Muscle layer of duodenum (tissue), 2 donors: ENCODE results near the gene SEMA4D.
A peak's percentile ranks its signal among the peaks of the same experiment; 100 is the strongest.

Experiments used
- H3K27ac ChIP-seq: one replicate; pipeline ENCODE4 v1.7.0; 2013; ENCODE audit warnings: mild to moderate bottlenecking, low read length
- H3K27me3 ChIP-seq: one replicate; pipeline ENCODE4 v1.7.0; 2013; ENCODE audit warnings: low read depth, mild to moderate bottlenecking, control low read depth, low read length
- H3K36me3 ChIP-seq, 2 donors: one replicate each; pipeline ENCODE4 v1.7.0; 2013; ENCODE audit warnings: low read length in 2 of 2, control low read depth in 1 of 2, mild to moderate bottlenecking in 1 of 2; ENCODE audit not compliant: insufficient read depth in 2 of 2, control insufficient read depth in 1 of 2
- H3K4me1 ChIP-seq, 2 donors: one replicate each; pipeline ENCODE4 v1.7.0; 2013; ENCODE audit warnings: low read length in 2 of 2, mild to moderate bottlenecking in 2 of 2, control low read depth in 1 of 2, moderate library complexity in 1 of 2; ENCODE audit not compliant: insufficient read depth in 2 of 2, control insufficient read depth in 1 of 2
- H3K4me3 ChIP-seq, 2 donors: one replicate each; pipeline ENCODE4 v1.7.0; 2013; ENCODE audit warnings: low read length in 2 of 2, low read depth in 1 of 2, mild to moderate bottlenecking in 1 of 2
- H3K9me3 ChIP-seq, 2 donors: one replicate each; pipeline ENCODE4 v1.7.0; 2013; ENCODE audit warnings: low read length in 2 of 2, control low read depth in 1 of 2, mild to moderate bottlenecking in 1 of 2; ENCODE audit not compliant: control insufficient read depth in 1 of 2
- donor health status: healthy.

SEMA4D gene

DNA sequence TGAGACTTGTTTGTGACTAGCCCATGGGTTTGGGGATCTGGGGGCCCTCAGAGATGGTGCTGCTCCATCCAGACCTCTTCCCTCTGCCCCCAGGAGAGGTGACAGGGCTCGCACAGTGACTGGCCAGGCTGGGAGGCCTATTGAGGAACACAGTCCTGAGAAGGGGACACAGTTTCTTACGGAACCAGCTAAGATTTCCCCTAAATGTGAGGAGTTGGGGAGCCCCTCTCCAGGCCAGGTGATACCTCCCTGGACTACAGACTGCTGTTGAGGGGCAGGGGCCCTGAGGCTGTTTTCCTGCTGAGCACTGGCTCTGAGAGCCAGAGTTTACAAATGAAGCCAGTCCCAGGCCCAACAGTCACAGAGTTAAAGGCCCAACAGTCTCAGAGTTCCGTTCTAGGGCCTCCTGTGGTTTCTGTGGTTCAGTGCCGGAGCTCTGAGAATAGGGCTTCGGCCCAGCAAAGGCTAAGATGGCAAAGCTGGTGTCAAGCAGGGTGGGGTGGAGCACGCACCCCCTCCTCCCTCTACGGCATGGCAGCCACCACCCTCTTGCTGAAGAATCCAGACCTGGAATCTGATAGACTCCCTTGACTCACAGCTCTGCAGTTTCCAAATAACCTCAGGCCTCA lies 1.1 kb upstream of the SEMA4D start:
- Histone ChIP-seq H3K36me3 (no peaks in the 10 kb centered on the region), H3K27ac (no peak overlapping the region), H3K4me3 (no peak overlapping the region), H3K4me1 (peaks cover 0 to 15% of the 10 kb centered on the region in 2 donors), H3K27me3 (no peaks in the 10 kb centered on the region), H3K9me3 (no peaks in the 10 kb centered on the region)

DNA sequence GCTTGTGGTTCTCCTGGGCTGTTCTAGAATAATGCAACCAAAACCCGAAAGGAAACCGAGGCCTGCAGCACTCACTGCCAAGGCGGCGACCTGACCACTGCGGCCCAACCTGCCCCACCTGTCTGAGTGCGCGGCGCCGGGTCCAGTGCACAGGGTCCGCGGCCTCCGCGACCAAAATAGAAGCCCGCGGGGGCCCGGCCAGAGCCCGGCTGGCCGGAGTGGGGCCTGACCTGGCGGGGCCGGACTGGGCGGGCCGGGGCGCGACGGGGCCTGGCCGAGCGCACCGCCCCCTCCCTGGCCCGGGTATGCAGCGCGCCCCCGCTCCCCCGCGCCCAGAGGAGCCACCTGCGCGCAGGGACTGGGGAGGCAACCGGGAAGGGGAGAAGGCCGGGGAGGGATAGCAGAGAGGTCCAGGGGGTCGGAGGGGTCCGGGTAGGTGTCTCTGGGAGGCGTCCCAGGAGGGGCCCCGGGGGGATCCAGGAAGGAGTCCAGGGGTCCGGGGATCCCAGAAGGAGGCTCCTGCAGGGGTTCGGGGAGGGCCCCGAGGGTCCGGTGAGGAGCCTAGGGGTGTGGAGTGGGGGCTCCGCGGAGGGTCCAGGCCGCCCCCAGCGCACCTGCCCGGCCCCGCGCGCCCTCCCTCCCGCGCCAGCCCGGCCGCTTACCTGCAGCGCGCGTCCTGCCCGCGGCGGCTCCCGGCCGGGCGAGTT lies 503 bp downstream of the SEMA4D start:
- no peaks in the 10 kb centered on the region for H3K9me3 ChIP-seq
- peak overlapping the region; percentile 73 to 76 for H3K4me3 ChIP-seq
- H3K27me3 ChIP-seq, result no peaks in the 10 kb centered on the region
- H3K27ac ChIP-seq, result peak overlapping the region; percentile 45
- H3K4me1 ChIP-seq, result peaks cover 0 to 15% of the 10 kb centered on the region in 2 donors
- H3K36me3 ChIP-seq, result no peaks in the 10 kb centered on the region

DNA sequence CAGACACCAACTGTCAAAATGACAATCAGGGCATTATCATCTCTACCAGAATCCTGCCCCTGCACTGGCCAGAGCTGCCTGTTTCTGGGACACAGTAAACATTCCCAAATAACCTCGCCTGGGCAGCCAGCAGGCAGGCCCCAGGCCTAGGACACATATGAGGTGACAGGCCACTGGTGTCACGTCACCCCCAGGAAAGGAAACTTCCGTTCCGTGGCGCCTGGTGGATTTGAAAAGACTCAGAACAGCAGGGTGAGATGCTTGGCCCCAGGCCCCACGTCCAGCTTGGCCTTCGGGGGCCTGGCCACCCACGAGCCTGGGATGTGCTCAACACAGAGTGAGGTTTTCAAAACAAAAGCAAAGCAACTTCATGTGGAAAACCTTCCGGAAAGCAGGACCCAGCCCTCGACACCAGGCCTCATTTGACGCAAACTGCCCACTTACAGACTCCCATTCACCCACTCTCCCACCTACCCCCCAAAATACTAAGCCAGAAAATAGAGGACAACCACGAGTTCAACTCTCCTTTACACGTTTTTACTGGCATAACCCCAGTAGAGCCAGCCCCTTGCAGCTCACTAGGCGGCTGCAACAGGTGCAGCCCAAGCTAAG lies 1.2 kb downstream of the SEMA4D start:
- Histone ChIP-seq H3K4me1 (peaks cover 0 to 15% of the 10 kb centered on the region in 2 donors), H3K36me3 (no peaks in the 10 kb centered on the region), H3K4me3 (peak overlapping the region; percentile 73 to 76), H3K27me3 (no peaks in the 10 kb centered on the region), H3K27ac (peak overlapping the region; percentile 45), H3K9me3 (no peaks in the 10 kb centered on the region)

DNA sequence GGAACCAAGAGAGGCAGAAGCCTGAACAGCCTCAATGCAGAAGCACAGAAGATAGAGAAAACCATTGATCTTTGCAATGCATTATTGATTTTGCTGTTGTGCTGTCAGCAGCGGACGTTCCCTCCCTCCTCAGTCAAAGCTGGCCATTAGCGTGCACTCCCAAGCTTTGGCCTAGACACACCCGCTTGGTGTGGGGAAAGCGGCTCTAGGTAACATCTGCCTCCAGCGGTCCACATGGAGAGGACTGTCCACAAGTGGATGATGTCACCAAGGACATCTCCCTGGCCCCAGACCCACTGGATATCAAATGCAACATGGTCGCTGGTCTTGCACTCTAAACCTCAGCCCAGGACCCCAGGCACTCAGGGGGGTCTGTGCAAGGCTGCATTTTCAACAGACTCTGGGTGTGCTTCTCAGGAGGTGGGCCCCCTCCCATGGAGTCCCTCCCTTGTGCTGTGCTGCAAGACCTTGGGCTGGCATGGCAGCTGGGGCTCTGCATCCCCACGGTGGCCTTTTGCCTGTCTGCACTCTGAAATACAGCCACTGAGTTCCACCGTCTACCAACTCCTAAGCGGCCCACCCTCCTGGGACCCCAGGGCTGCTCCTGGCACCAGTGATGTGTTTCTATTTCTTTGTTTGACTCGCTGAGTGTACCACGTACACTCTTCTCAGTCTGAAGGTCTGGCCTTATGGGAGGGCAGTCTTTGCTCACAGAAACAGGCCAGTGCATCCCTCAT lies 1.9 kb downstream of the SEMA4D start:
- no peaks in the 10 kb centered on the region for H3K27me3 ChIP-seq
- H3K36me3 ChIP-seq, result no peaks in the 10 kb centered on the region
- no peak overlapping the region for H3K27ac ChIP-seq
- H3K9me3 ChIP-seq, result no peaks in the 10 kb centered on the region
- H3K4me3 ChIP-seq, result peak overlapping the region; percentile 73 to 76
- H3K4me1 ChIP-seq, result peaks cover 0 to 15% of the 10 kb centered on the region in 2 donors

DNA sequence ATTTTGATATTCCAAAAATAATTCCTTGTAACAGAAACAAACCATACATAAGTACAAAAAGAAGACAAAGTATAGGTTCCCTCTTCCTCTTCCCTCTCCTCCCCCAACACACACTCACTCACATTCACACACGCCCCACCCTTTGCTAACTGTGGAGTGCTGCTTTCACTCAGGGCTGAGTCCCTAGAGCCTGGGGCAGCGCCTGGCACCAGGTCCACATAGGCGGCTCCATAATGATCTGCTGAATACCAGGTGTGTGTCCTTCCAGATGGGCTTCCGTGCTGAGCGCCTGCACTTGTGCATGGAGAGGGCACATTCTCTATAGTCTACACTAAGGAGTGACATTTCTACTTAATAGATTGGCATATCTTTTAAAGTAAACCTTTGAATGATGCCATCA lies 3.7 kb downstream of the SEMA4D start:
- Histone ChIP-seq H3K36me3 (no peaks in the 10 kb centered on the region), H3K27ac (no peak overlapping the region), H3K4me1 (peaks cover 0 to 15% of the 10 kb centered on the region in 2 donors), H3K4me3 (no peak overlapping the region), H3K9me3 (no peaks in the 10 kb centered on the region), H3K27me3 (no peaks in the 10 kb centered on the region)

DNA sequence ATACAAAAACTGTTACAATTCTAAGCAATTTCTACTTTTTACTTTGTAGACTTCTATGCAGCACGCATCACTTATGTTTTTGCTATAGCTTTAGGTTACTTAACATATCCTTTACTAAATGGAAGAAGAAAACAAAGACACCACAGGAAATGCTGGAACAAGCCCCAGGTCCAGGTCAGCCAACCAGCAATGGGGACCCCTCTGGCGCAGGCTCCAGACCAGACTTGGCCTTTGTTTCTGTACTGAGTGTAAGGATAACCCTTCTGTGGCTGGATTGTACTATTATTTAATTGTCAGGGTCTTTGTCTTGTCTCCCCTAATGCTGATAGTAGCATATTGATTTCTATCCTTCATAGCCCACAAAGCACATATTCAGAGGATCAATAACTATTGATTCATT lies 4.2 kb downstream of the SEMA4D start:
- peaks cover 0 to 15% of the 10 kb centered on the region in 2 donors for H3K4me1 ChIP-seq
- H3K9me3 ChIP-seq, result no peaks in the 10 kb centered on the region
- no peak overlapping the region for H3K27ac ChIP-seq
- no peaks in the 10 kb centered on the region for H3K36me3 ChIP-seq
- H3K4me3 ChIP-seq, result no peak overlapping the region
- no peaks in the 10 kb centered on the region for H3K27me3 ChIP-seq

DNA sequence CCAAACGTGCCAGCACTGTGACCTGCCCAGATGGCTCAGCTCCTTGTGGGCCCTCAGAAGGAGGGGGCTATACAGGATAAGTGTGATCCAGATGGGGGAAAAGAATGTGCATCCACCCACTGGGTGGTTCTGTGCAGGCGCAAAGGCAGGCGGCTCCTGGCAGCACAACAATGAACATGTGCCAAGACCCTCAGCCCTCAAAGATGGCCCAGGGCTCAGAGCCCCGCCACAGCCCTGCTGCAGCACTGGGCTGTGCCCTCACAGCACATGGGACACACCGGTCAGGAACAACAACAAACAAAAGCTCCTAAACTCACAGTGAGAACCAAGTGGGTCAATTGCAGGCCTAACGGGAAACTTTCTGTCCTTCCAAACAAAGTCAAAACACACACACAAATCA lies 4.7 kb downstream of the SEMA4D start:
- Histone ChIP-seq H3K4me1 (peaks cover 0 to 10% of the 10 kb centered on the region in 2 donors), H3K27me3 (no peaks in the 10 kb centered on the region), H3K36me3 (no peaks in the 10 kb centered on the region), H3K4me3 (no peak overlapping the region), H3K9me3 (no peaks in the 10 kb centered on the region), H3K27ac (no peak overlapping the region)

DNA sequence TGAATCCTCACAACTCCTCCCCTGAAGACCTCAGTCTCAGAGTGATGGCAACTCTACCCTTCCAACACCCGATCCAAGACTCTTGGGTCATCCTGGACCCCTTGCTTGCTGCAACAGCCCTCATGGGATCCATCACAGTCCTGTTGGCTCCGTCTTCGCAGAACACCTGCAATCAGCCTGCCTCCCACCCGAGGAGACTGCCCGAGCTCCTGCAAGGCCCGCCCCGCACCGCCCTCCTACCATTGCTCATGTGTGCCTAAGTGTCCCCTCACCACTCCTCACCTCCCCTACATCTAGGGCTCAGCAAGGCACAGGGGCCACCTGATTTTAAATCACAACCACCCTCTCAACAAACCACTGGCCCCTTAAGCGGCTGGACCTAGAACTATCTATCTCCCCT lies 5.3 kb downstream of the SEMA4D start:
- H3K9me3 ChIP-seq, result no peaks in the 10 kb centered on the region
- no peak overlapping the region for H3K27ac ChIP-seq
- H3K27me3 ChIP-seq, result no peaks in the 10 kb centered on the region
- H3K36me3 ChIP-seq, result no peaks in the 10 kb centered on the region
- no peak overlapping the region for H3K4me3 ChIP-seq
- peaks cover 0 to 9% of the 10 kb centered on the region in 2 donors for H3K4me1 ChIP-seq

DNA sequence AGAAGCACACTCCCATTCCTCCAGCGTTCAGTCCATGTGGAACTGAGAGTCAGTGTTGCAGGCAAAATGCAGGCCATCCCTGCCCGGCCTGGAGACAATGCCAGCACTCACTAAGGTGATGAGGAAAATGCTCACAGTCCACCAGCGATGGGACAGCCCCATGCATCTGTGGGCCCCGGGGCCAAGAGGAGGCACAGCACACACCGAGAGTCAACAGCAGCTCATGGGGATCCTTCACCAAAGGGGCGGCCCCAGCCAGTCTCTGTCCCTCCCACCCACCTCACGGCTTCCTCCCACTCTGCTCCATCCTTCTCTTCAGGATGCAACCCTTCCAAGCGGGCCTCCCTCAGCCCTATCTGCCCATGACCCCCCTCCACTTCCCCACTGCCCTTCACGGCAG lies 6.2 kb downstream of the SEMA4D start:
- Histone ChIP-seq H3K9me3 (peaks cover 0 to under 1% of the 10 kb centered on the region in 2 donors), H3K27ac (no peak overlapping the region), H3K27me3 (no peaks in the 10 kb centered on the region), H3K4me1 (peaks cover 0 to 4% of the 10 kb centered on the region in 2 donors), H3K4me3 (no peak overlapping the region), H3K36me3 (no peaks in the 10 kb centered on the region)

DNA sequence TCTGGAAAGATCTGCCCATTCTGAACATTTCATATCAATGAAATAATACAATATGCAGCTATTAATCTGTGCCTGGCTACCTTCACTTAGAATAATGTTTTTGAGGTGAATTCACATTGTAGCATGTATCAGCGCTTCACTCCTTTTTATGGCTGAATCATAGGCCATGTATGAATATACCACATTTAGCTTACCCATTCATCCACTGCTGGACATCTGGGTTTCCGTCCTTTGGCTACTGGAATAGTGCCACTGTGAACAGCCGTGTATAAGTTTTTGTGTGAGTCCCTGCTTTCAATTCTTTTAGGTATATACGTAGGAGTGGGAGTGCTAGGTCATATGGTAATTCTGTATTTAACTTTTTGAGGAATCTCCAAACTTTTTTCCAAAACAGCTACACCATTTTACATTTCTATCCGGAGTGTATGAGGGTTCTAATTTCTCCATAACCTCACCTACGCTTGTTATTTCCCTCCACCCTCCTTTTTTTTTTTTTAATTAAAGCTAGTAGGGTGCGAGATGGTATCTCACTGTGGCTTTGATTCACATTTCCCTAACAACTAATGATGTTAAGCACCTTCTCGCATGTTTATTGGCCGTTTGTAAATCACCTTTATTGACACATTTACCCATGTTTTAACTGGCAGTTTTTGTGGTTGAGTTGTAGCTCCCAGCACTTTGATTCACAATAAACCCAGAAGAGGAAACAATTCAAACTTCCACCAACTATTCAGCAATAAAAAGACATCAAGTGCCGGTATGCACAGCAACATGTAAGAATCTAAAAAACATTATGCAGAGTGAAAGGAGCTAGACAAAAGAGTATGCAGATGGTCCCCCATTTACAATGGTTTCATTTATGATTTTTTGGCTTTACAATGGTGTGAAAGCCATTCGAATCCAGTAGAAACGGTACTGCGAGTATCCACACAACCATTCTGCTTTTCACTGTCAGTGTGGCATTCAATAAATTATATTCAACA lies 8.1 kb downstream of the SEMA4D start:
- no peaks in the 10 kb centered on the region for H3K4me1 ChIP-seq
- H3K36me3 ChIP-seq, result no peaks in the 10 kb centered on the region
- no peaks in the 10 kb centered on the region for H3K27me3 ChIP-seq
- no peak overlapping the region for H3K27ac ChIP-seq
- H3K9me3 ChIP-seq, result peaks cover 0 to 3% of the 10 kb centered on the region in 2 donors
- no peak overlapping the region for H3K4me3 ChIP-seq
